Neutrophil (primary cell): ENCODE results near the gene EXOSC2.

ENCODE experiments used
- H3K27ac ChIP-seq: fragments of 200-600 bp; sonication (generic); 2 replicates; pipeline ENCODE4 v1.5.1; 2016; ENCODE audit warnings: mild to moderate bottlenecking, moderate library complexity
- H3K27me3 ChIP-seq: fragments of 200-600 bp; sonication (generic); 2 replicates; pipeline ENCODE4 v1.6.0; 2016; ENCODE audit warnings: mild to moderate bottlenecking
- H3K36me3 ChIP-seq: fragments of 200-600 bp; sonication (generic); 2 replicates; pipeline ENCODE4 v1.5.1; 2017
- H3K4me1 ChIP-seq, 2 experiments: fragments of 200-600 bp in 1 of 2; sonication (generic) in 1 of 2; 1 replicate in 1 of 2; 2 replicates in 1 of 2; pipeline versions ENCODE4 v1.5.1 to v1.6.1; 2013 to 2016; ENCODE audit warnings: low read depth in 1 of 2, low read length in 1 of 2, mild to moderate bottlenecking in 1 of 2, moderate library complexity in 1 of 2; ENCODE audit not compliant: control insufficient read depth in 1 of 2, insufficient read depth in 1 of 2
- H3K4me3 ChIP-seq, 2 experiments: fragments of 200-600 bp in 1 of 2; sonication (generic) in 1 of 2; 1 replicate in 1 of 2; 2 replicates in 1 of 2; pipeline ENCODE4 v1.5.1; 2013 to 2016; ENCODE audit warnings: low read depth in 1 of 2, low read length in 1 of 2, mild to moderate bottlenecking in 1 of 2, moderate library complexity in 1 of 2
- H3K9me3 ChIP-seq: fragments of 200-600 bp; sonication (generic); 2 replicates; pipeline ENCODE4 v1.5.1; 2016
- TF ChIP-seq, protein P1 (sequence below): fragments of 200-600 bp; sonication (generic); IDR thresholded peaks from 2 replicates; pipeline ENCODE4 v1.5.1; 2016; ENCODE audit warnings: antibody characterized with exemption

EXOSC2 gene

DNA sequence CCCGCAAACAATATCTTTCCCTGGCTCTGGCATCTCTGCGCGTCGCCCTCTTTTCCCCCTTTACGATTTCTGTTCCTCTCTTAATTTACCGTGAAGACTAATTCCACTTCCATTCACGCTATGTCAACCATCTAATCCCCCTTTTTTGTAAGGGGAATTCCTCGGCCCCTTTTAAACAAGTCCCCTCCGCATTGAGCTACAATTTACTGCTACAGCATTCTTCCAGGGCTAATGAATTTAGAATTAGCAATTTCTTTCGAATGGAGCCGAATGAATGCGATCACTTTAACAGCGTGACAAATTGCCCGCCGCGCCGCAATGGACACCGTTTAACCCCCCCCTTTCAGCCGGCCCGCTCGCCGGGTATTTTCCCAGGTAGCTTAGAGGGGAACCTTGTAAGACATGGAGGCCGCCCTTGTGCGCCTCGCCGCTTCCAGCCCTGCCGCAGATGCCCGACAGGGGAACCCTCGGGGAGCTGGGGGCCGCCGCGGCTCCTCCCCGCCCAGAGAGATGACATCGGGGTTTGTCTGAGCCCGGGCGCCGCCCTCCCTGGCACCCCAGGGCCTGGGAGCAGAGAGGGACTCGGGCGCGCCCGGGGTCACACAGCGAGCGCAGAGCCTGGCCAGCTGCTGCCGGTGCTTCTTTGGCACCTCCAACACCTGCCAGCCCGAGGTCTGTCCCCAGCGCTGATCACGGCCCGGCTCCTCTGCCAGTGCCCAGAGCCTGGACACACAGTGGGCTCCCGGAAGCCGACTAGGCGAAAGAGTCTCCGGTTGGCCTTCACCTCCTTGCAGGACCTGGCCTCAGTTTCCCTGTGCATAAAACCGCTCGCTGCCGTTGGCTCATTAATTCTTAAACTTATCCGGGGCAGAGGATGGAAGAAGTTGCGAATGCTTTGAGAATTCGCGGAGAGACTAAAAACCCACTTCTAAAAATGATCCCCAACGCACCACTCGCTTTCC, 27.9 kb upstream of the EXOSC2 start:
- no peaks in the 10 kb centered on the region for H3K36me3 ChIP-seq
- H3K4me1 ChIP-seq, result peaks cover 0 to 8% of the 10 kb centered on the region in 2 experiments
- peaks cover 100% of the 10 kb centered on the region for H3K27me3 ChIP-seq
- no peak overlapping the region for H3K4me3 ChIP-seq
- TF ChIP-seq, protein P1, sequence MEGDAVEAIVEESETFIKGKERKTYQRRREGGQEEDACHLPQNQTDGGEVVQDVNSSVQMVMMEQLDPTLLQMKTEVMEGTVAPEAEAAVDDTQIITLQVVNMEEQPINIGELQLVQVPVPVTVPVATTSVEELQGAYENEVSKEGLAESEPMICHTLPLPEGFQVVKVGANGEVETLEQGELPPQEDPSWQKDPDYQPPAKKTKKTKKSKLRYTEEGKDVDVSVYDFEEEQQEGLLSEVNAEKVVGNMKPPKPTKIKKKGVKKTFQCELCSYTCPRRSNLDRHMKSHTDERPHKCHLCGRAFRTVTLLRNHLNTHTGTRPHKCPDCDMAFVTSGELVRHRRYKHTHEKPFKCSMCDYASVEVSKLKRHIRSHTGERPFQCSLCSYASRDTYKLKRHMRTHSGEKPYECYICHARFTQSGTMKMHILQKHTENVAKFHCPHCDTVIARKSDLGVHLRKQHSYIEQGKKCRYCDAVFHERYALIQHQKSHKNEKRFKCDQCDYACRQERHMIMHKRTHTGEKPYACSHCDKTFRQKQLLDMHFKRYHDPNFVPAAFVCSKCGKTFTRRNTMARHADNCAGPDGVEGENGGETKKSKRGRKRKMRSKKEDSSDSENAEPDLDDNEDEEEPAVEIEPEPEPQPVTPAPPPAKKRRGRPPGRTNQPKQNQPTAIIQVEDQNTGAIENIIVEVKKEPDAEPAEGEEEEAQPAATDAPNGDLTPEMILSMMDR, result no peak
- no peak overlapping the region for H3K27ac ChIP-seq
- H3K9me3 ChIP-seq, result no peaks in the 10 kb centered on the region

DNA sequence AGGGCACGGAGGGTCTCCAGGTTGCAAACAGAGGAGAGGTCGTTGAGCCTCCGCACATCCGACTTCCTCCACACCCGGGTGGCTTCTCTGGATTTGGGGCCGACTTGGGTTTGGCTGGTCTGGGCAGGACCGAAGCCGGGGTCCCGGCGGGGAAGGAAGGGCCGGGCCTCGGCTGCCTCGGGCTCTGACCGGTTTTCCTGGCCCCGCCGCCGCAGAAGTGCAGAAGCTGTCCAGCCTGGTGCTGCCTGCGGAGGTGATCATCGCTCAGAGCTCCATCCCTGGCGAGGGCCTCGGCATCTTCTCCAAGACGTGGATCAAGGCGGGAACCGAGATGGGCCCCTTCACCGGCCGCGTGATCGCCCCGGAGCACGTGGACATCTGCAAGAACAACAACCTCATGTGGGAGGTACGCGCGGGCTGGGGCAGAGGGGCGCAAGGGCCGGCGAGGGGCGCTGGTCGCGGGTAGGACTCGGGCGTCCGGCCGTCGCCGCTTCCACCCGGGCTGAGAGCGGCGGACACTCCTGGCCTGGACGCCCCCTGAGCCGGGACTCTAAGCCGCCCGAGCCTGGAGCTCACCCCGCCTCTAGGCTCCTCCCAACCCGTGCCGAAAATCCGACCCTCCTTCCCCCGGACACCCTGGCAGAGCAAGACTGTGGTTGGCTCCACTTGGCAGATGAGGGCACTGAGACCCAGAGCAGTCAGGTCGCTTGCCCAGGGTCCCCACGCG, 27.0 kb upstream of the EXOSC2 start:
- TF ChIP-seq, protein P1, result no peak
- H3K36me3 ChIP-seq, result no peaks in the 10 kb centered on the region
- H3K9me3 ChIP-seq, result no peaks in the 10 kb centered on the region
- peaks cover 100% of the 10 kb centered on the region for H3K27me3 ChIP-seq
- no peak overlapping the region for H3K27ac ChIP-seq
- no peak overlapping the region for H3K4me3 ChIP-seq
- H3K4me1 ChIP-seq, result peaks cover 0 to 4% of the 10 kb centered on the region in 2 experiments

DNA sequence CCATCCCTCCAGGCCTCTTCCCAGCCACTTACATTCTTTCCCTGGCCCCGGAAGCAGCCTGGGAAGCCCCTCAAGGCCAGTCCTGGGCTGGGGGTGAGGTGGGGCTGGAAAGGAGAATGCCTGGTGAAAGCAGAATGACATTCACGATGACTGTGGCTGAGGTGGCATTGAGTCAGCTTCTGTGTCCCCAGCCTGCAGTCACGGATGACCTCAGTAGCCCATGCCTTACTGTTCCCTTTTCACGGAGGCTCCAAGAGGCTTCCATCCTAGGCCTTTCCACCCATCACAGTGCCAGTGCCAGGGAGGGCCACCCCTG, 26.5 kb upstream of the EXOSC2 start:
- Histone ChIP-seq H3K9me3 (no peaks in the 10 kb centered on the region), H3K4me1 (peaks cover 0 to 4% of the 10 kb centered on the region in 2 experiments), H3K4me3 (no peak overlapping the region), H3K27ac (no peak overlapping the region), H3K27me3 (peaks cover 100% of the 10 kb centered on the region), H3K36me3 (no peaks in the 10 kb centered on the region)
- TF ChIP-seq, protein P1, result no peak

DNA sequence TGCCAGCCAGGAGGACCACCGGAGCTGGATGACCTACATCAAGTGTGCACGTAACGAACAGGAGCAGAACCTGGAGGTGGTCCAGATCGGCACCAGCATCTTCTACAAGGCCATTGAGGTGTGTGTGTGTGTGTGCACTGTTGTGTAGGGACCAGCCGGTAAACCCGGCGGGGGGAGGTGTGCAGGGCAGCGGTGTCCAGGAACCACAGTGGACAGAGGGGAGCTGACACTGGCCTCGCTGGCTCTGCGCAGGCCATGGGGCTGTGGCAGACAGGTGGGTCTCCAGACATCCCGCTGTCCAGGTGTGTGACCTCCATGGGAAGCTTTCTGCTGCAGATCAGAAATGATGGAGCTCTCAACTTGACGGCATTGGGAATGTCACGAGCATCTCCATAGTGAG, 25.4 kb upstream of the EXOSC2 start:
- Histone ChIP-seq H3K4me1 (peaks cover 0 to 4% of the 10 kb centered on the region in 2 experiments), H3K27ac (no peak overlapping the region), H3K27me3 (peaks cover 100% of the 10 kb centered on the region), H3K9me3 (no peaks in the 10 kb centered on the region), H3K4me3 (no peak overlapping the region), H3K36me3 (no peaks in the 10 kb centered on the region)
- TF ChIP-seq, protein P1, result no peak

DNA sequence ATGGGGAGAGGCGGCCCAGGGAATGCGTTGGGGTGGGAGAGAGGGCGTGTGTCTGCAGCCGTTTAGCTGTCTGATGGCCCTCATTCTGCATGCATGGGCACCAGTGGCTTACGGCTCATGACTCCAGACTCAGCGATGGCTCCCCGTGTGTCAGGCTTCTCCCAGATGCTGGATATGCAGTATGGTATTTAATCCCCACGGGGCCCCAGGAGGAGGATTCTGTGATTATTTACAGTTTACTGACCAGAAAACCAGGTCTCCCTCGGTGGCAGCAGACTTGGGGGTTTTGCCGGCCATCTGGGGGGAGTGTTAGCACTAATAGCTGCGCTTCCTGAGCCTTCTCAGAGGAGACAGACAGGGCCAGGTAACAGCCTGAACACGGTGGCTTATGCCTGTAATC, 24.9 kb upstream of the EXOSC2 start:
- Histone ChIP-seq H3K4me1 (peaks cover 0 to 4% of the 10 kb centered on the region in 2 experiments), H3K4me3 (no peak overlapping the region), H3K36me3 (no peaks in the 10 kb centered on the region), H3K9me3 (no peaks in the 10 kb centered on the region), H3K27me3 (peaks cover 96% of the 10 kb centered on the region), H3K27ac (no peak overlapping the region)
- TF ChIP-seq, protein P1, result no peak
